ENCODE results near the gene TEX2. TPM values are rescaled to one million over a fixed set of nuclear protein-coding genes. Genes with fewer than 3 reads are reported as not detected.

Gene TEX2
- total and polyA plus RNA-seq, 2 of the 13 experiments (the other 11 are each of a cell fraction or from before 2014, with no cell fraction given) = 21.4 to 37.7 TPM

GRCh38 chr17:64133546-64134215, 129.4 kb downstream of the TEX2 start (continued):
- TF ChIP-seq ZBTB4 (CRISPR knock-in tag; IDR thresholded peaks at IDR 0.05; ENCODE audit: borderline replicate concordance) (0 out of 2 replicates have a peak, but pooled peaks have one; percentile 3), ATF7 (IDR thresholded peaks at IDR 0.05) (no peak), ATF7 (CRISPR knock-in tag; IDR thresholded peaks at IDR 0.05) (no peak), POLR2A (IDR thresholded peaks at IDR 0.05; ENCODE audit: insufficient read depth in 1 of 2, low read depth in 2 of 2, low read length in 2 of 2) (no peak), ZNF709 (CRISPR knock-in tag; IDR thresholded peaks at IDR 0.05) (no peak), ZNF292 (CRISPR knock-in tag; IDR thresholded peaks at IDR 0.05; ENCODE audit: borderline replicate concordance, low read depth) (no peak), RARG (CRISPR knock-in tag; IDR thresholded peaks at IDR 0.05; ENCODE audit: low read depth) (no peak), ZNF710 (CRISPR knock-in tag; IDR thresholded peaks at IDR 0.05; ENCODE audit: borderline replicate concordance) (no peak), FOXM1 (CRISPR knock-in tag; IDR thresholded peaks at IDR 0.05) (no peak), SMYD3 (CRISPR knock-in tag; IDR thresholded peaks at IDR 0.05) (peak; percentile 12; the same call in 1 of the 2 replicates), GATAD2A (CRISPR knock-in tag; IDR thresholded peaks at IDR 0.05) (peak; percentile 42; the same call in 1 of the 2 replicates), MEF2D (CRISPR knock-in tag; IDR thresholded peaks at IDR 0.05) (no peak), ZNF280D (CRISPR knock-in tag; IDR thresholded peaks at IDR 0.05) (0 out of 2 replicates have a peak, but pooled peaks have one; percentile 55), ZNF546 (CRISPR knock-in tag; conservative IDR thresholded peaks at IDR 0.05) (no peak), TERF1 (CRISPR knock-in tag; IDR thresholded peaks at IDR 0.05) (no peak), CREBL2 (CRISPR knock-in tag; IDR thresholded peaks at IDR 0.05; ENCODE audit: borderline replicate concordance) (no peak), GABPA (IDR thresholded peaks at IDR 0.05; ENCODE audit: low read depth, low read length) (no peak), GABPA (CRISPR knock-in tag; IDR thresholded peaks at IDR 0.05; ENCODE audit: low read depth) (no peak)

All from HepG2 (cell line).